Right hindlimb (tissue), 1 donor: Measurements from ENCODE around the gene TLK1.
A peak's percentile ranks its signal among the peaks of the same experiment; 100 is the strongest.

Experiments
- DNase-seq: peaks from one replicate; pipeline ENCODE4 v3.0.0-alpha.2; 2018

The TLK1 gene

GRCh38 chr2:170991398-170992182 lies 169.1 kb downstream of the TLK1 start:
- no peak for DNase-seq

DNA sequence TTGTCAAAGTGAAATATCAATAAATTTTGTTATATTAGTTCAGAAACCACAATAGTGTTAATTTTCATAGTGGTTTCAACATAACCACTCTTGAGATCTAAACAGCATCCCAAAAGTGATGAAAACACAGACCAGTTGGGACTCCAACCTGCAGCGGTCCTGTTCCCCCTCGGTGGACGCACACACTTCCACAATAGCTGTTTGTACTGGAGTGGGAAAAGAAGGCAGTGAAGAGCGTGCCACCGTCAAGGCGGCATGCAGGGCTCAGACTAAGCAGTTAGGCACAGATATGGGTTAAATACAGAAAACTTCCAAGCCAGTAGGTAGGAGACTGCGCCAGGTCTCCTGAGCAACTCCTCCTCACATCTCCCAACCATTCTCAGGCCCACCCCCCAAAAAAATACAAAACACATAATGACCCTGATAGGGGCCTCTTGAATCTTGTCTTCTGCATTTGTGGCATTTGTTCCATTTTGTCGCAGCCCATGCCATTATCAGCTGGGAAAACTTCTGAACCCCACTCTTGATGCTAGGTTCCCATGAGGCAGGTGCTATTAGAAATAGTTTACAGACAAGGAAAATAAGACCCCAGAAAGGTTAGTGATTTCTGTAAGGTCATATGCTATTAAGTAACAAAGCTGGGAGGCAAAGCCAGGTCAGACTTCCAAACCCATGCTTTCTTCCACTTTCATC lies 174.0 kb downstream of the TLK1 start:
- no peak for DNase-seq

- no peak for DNase-seq
Observed at GRCh38 chr2:170985407-170985806, 175.3 kb downstream of the TLK1 start.

DNA sequence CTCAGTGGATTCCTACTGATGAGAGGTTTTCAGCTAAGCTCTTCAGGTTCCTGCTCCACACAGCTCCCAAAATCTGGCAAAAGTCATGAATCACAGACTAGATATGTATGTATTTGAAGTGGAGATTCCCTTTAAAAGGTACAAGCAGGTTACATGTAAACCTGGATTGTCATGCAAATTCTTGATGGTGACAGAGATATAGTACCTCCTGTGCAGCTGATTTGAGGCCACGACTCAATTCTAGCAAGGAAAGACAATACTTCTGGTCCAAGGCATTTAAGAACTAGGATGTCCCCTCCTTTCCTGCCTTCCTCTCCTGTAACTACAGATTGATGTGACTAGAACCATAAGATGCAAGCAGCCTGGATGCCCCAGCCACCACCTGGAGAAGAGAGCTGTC lies 176.6 kb downstream of the TLK1 start:
- DNase-seq = no peak

- no peak for DNase-seq
Observed at GRCh38 chr2:170975943-170976270, 184.8 kb downstream of the TLK1 start.

- DNase-seq = no peak
Observed at GRCh38 chr2:170975127-170975942, 185.4 kb downstream of the TLK1 start.

GRCh38 chr2:170974304-170974993 lies 186.2 kb downstream of the TLK1 start:
- DNase-seq = no peak

- DNase-seq = peak; percentile 88
Observed at GRCh38 chr2:170973492-170974303, 187.0 kb downstream of the TLK1 start.

GRCh38 chr2:170973225-170973491 lies 187.5 kb downstream of the TLK1 start:
- no peak for DNase-seq

DNA sequence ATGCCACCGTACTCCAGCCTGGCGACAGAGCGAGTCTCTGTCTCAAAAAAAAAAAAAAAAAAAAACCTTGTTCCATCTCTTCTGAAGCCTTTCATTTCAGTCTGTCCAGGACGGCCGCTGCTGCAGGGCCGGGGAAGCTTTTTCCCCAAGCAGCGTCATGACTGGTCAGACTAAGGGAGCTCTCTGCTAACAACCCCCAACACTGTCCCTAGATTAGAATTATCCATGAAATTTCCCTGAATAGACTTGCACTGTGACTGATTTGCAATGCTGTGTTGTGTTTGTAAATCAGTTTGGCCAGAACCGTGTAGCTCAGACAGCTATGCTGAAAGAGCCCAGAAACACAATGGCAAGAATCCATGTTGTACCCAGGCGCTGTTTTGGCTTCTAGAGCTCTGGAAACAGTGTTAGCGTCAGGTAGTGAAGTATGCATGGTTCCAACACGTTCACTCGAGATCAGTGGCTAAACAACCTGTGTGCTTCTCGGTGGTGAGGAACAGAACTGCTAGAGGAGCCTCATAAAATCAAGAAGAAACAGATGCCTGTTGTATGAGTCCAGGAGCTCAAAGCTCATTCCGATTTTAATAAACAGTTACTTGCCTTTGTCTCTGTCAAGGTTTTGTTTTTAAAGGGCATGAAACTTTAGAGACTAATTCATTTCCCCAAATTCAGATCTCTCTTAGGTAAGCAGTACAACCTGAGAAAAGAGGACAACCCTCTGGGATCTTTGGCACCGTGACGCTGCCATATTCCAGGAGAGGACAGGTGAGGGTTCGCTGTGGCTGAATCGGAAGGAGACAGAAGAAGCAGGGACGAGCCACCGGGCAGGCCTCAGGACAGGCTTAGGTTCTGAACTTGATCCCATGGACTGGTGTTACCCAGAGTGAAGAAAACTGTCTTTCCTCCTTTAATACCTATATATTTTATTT lies 188.1 kb downstream of the TLK1 start:
- no peak for DNase-seq

DNA sequence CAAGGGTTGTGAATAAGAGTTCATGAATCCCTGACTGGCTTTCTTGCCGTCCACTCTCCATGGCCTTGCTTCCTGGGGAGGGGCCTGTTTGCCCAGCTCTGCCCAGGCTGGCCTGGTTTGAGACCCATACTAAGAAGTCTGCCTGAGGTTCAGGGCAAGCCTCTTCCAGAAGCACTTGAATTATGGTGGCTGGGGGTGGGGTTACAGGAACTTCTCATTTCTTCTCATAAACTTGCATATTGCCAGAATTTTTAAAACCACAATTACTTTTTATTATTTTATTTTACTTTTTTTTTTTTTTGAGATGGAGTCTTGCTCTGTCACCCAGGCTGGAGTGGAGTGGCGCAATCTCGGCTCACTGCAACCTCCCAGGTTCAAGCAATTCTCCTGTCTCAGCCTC lies 189.6 kb downstream of the TLK1 start:
- no peak for DNase-seq

- DNase-seq = no peak
Observed at GRCh38 chr2:170969872-170970496, 190.7 kb downstream of the TLK1 start.

GRCh38 chr2:170969030-170969429 lies 191.7 kb downstream of the TLK1 start:
- no peak for DNase-seq

GRCh38 chr2:170968205-170969003 lies 192.3 kb downstream of the TLK1 start:
- no peak for DNase-seq

DNA sequence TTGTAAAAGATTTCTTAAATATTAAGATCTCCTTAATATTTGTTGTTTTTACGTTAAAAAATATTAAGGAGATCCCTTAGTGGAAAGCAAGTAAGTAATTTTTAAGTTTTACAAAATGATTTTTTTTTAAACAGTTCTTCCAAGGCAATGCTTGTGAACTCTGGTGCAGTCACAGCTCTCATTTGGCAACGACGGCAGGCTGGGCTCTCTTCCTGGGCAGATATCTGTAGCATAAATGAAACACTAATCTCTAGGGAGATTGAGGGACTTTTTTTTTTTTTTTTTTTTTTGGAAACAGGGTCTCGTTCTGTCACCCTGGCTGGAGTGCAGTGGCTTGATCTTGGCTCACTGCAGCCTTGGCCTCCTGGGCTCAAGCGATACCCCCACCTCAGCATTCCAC lies 193.1 kb downstream of the TLK1 start:
- DNase-seq = no peak

GRCh38 chr2:170966648-170967396 lies 193.9 kb downstream of the TLK1 start:
- no peak for DNase-seq

DNA sequence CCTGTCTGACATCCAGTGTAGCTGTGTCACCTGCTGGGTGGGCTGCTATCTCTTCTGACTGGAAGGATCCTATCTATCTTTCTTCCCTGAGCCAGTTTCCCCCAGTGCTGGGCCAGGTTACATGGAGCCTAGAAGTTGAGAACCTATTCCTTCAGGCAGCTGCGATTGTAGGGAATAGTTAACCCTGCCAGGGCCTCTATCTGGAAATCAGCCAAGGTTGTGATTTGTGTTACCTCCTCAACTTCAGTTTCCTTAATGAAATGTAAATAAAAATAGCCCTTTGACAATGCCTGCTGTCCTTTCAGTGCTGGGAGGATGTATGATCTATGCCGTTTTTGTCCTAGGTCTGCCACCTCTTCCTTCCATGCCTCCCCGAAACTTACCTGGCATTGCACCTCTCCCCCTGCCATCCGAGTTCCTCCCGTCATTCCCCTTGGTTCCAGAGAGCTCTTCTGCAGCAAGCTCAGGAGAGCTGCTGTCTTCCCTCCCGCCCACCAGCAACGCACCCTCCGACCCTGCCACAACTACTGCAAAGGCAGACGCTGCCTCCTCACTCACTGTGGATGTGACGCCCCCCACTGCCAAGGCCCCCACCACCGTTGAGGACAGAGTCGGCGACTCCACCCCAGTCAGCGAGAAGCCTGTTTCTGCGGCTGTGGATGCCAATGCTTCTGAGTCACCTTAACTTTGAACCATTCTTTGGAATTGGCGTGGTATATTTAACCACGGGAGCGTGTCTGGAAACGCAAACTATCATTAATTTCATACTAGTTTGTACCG lies 195.1 kb downstream of the TLK1 start:
- DNase-seq = no peak

- no peak for DNase-seq
Observed at GRCh38 chr2:170963386-170963785, 197.3 kb downstream of the TLK1 start.
